RPMI7951 (cell line): ENCODE measurements around the gene RTN3. TPM values are rescaled to one million over a fixed set of nuclear protein-coding genes. Genes with fewer than 3 reads are reported as not detected.
"Not testable (repeated sequence)": the region's sequence is repeated elsewhere in the genome, so short reads cannot be mapped to it uniquely, and the experiment has no call there.

ENCODE experiments used
- DNase-seq: peaks from one replicate; pipeline ENCODE4 v3.0.0-alpha.2; 2012; ENCODE audit warnings: low read depth
- total RNA-seq: library from RNA; depleted of rRNA; stranded (reverse); fragments of >200 nt; shearing (Covaris generic); gene quantifications from 2 replicates; pipeline ENCODE4 v1.2.3, GENCODE V29; 2014

RTN3 gene
- total RNA-seq, 1 experiment from 2014 or later, result 114 TPM

DNA sequence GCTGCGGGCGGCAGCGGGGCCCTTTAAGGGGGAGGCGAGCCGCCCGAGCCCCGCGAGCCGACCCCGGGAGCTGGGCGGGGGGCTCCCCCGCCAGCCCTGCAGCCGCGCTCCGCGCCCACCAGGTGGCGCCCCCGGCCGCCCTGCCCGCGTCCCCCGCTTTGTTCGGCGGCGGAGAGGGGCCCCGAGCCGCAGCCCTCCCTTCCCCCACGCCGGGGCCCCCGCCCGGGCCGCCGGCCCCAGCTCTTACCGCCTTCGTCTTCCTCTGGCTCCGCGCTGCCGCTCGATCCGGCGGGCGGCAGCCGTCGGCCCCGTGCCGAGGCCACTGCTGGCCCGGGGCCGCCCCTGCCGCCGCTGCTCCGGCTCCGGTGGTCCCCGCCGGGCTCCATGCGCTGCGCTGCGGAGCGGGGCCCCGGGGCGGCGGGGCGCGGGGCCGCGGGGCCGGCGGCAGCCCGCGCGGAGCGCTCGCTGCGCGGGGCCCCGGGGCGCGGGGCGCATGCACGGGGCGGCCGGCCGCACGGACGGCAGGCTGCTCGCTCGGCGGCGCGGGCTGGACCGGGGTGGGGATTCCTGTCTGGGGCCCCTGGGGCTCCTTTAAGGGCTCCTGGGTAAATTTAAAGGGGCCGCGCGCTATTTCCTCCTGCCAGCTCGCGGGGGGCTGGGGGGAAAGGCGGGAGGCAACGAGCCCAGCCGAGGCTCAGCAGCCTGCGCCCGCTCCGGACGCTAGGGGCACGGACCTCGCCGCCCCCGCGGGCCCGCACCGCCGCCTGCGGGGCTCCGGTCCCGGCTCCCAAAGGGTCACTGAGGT, 87.1 kb downstream of the RTN3 start, which contains the start of gene ZFTA:
TSS of gene ZFTA (minus strand) at position 539 of the 805 bp plus-strand sequence. CDS start at position 386, 153 bp downstream.
- peak; percentile 72 for DNase-seq

DNA sequence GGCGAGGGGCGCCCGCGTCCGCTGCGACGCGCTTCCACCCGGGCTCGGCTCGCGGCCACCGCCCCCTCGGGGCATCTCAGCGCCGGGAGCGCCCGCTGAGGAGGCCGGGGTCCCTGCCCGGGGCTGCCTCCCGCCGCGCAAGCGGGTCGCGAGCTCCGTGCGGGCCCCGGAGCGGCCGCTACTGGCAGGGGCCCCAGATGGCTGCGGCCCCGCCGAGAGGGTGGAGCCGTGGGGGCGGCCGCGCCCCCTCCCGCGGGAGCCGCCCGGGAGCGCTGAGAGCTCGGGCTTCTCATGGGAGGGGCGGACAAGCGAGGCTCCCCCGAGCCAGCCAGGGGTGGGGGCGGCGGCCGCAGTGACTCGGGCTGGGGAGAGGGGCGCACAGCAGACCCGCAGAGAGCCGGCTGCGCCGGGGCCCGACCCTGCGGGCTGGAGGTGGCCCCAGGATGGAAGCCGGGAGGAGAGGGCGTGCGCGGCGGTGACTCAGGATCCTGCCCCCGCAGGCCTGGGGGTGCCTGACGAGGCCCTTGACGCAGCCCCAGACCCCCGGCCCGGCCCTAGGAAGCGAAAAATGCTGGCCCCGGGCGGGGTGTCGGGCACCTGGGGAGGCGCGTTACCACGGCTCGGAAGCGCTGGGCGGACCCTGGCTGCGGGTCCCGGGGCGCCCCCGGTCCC, 87.9 kb downstream of the RTN3 start:
- DNase-seq, result peak; percentile 50

DNA sequence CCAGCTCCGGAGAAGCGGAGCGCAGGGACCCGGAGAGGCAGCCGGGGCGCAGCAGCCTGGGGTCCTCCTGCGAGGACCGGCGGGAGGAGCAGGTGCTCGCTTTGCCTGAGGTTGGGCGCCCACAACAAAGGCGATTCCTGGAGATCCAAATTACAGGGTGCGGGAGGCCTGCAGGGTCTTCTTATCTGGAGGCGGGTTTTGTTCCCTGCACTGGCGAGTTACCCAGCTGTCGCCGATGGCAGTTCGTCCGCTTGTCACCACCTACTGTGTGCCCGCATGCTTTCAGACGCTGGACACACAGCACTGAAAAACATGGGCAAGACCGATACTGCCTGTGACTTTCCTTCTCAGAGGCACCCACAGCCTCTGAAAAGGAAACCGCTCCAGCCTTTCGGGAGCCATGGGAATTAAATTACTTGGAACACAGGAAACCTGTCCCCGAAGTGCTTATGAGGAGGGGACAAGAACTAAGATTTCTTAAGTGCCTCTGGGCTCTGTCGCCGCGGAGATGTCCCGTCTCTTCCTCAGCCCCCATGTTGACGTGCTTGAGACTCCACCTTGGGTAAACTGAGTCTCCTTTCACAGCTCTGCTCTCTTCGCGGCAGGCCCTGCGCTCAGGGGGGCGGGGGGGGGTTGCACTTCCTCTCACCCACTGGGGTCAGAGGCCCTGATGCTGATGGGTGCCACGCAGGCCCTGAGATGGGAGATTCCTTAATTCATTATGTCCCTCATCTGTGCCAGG, 88.6 kb downstream of the RTN3 start:
- DNase-seq, result no peak

DNA sequence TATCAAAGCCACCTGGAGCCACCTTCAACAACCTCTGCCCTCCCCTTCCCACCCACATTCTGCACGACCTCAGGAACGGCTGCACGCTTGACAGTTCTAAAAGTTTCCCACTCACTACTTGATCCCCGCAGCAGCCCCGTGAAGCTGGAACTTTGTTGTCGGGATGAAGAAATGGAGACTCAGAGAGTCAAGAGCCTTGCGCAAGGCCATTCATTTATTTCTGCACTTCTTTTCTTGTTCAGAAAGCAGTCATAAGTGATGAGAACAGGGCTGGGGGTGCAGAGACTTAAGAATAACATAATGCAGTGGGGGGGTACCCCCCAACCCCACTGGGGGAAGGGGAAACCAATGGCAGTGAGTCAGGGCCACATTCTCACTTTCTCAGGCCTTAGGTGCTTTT, 89.5 kb downstream of the RTN3 start:
- no peak for DNase-seq

DNA sequence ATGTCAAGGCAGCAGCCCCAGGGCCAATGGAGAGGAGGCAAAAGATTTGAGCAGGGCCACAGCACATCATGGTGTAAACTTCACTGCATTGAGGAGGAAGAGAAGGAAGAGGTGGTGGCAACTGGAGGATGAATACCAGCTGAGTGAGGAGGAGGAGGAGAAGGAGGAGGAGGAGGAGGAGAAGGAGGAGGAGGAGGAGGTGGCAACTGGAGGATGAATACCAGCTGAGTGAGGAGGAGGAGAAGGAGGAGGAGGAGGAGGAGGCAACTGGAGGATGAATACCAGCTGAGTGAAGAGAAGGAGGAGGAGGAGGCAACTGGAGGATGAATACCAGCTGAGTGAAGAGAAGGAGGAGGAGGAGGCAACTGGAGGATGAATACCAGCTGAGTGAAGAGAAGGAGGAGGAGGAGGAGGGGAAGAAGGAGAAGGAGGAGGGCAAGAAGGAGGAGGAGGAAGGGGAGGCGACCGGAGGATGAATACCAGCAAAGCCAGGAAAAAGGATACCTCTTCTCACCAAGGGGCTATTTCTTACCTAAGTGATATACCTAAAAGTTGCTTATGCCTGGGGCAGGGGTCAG, 90.5 kb downstream of the RTN3 start:
- DNase-seq, result not testable (repeated sequence)

DNA sequence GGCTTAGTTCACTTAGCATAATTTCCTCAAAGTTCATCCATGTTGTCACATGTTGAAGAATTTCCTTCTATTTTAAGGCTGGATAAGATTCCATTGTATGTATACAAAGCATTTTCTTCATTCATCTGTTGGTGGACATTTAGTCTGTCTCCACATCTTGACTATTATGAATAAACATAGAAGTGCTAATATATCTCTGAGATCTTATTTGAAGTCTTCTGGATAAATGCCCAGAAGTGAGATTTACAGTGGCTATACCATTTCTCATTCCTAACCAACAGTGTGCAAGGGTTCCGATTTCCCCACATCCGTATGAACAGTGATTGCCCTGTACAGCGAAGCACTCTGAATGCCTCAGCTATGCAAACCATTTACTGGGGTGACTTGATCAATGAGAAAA, 93.9 kb downstream of the RTN3 start:
- no peak for DNase-seq

DNA sequence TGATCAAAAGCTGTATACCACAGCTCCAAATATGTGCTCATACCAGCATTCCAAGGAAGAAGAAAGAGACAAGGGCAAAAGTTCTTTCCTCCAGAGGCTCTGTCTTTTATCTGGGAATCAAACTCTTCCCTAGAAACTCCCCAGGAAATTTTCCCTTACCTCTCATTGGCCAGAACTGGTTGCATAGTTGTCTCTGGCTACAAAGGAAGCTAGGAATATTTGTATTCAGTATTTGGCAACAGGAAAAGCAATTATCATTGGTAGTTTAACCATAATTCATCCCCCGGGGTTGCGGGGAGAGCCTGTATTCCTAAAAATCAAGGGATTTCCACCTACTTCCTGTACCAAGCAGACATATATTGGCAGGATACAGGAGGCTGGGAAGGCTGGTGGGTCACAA, 97.7 kb downstream of the RTN3 start:
- no peak for DNase-seq

DNA sequence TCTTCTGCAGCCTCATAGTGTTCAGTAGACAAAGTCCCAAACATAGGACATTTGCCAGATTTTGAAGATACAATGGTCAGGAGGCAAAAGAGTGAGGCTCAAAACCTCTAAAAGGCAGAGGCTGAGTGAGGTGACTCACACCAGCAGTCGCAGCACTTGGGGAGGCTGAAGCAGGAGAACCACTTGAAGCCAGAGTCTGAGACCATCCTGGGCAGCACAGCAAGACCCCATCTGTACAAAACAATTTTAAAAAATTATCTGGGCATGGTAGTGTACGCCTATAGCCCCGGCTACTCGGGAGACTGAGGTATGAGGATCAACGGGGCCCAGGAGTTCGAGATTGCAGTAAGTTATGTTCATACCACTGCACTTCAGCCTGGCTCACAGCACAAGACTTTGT, 101.4 kb downstream of the RTN3 start:
- DNase-seq, result no peak

DNA sequence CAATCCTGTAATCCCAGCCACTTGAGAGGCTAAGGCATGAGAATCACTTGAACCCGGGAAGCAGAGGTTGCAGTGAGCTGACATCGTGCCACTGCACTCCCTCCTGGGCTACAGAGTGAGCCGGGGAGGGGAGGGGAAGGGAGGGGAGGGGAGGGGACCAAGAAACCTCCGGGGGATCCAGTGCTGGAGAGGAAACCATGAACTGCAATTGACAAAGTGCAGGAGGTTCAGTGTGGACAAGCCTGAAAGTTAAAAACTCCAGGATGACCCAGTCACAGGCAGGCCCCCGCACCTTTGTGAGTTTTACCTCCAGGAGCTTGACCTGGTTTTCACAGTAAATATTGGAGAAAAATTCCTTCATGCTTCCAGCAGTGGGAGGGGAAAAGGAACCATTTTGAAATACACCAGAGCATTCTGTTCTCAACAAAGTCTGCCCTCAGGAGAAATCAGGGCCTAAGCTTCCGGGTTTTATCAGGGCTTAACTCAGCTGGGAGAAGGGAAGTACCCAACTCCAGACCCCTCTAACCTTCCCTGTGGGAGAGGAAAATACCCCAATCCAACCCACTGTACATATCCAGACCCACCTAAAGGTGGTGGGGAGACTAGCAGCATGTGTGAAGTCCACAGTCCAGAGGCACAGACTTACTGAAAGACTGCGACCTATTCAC, 102.8 kb downstream of the RTN3 start:
- no peak for DNase-seq

DNA sequence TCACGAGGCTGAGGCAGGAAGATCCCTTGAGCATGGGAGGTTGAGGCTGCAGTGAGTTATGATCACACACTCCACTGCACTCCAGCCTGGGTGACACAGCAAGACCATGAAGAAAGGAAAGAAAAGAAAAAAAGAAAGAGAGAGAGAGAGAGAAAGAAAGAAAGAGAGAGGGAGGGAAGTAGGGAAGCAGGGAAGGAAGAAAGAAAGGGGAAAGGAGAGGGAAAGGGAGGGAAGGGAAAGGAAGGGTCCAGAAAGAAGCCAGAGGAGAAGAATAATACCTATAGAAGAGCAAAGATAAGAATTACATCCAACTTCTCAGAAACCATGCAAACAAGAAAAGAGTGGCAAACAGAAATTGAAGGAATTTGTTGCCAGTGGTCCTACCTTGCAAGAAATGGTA, 104.5 kb downstream of the RTN3 start:
- DNase-seq, result no peak

DNA sequence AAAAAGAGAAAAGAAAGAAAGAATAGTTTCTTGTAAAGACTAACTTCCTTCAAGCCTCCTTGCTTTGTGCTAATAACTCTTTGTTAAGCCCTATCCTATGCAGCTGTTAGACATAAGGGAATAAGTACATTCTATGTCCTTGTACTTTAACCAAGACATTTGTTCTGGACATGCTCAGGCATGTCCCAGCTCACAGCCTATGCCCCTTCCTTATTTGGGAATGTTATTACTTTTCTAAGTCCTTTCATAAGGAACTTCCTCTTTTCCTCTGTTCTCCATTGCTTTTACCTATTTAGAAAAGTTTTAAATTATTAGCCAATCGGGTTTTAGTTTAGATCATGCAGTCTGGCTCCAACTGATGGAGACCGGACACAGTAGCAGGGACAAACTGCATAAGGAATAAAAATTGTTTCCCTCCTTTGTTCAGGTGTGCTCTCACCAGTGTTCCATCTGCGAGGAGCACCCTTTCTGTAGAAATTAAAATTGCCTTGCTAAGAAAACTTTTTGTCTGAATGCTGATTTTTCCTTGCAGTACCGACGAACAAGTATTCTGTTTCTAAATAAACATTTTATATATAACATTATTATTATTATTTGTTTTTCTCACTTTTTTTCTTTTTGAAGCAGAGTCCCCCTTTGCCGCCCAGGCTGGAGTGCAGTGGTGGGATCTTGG, 110.3 kb downstream of the RTN3 start:
- no peak for DNase-seq

DNA sequence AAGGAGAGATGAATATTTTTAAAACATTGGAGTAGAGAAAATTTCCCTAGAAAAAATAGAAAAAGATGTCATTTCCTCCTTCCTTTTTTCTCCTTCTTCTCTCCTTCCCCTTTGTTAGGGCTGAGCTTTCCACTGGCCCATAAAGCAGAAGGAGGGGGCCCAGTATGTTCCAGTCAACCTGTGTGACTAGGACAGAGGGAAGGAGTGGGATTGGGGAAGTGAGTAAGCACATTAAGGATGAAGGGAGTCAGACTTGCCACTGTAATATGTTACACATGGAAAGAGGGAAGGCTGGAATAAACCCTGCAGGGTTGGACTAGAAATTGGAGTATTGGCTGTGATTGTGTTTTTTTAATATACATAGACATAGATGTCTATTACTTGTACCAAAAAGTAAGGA, 111.9 kb downstream of the RTN3 start:
- no peak for DNase-seq

DNA sequence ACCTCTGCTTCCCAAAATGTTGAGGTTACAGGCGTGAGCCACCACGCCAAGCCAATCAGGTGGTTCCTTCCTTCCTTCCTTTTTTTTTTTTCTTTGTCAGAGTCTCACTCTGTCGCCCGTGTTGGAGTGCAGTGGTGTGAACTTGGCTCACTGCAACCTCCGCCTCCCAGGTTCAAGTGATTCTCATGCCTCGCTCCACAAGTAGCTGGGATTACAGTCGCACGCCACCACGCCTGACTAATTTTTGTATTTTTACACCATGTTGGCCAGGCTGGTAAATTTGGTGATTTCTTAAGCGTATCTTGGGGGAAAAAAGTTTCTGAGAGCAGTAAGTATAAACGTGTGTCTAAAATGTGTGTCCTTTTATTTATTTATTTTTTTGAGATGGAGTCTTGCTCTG, 113.8 kb downstream of the RTN3 start:
- DNase-seq, result no peak

DNA sequence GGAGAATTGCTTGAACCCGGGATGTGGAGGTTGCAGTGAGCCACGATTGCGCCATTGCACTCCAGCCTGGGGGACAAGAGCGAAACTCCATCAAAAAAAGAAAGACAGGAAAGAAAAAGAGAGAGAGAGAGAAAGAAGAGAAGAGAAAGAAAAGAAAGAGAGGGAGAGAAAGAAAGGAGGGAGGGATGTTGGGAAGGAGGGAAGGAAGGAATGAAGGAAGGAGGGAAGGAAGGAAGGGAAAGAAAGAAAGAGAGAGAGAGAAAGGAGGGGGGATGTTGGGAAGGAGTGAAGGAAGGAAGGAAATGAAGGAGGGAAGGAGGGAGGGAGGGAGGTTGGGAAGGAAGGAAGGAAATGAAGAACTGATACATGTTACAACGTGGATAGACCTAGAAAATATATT, 119.6 kb downstream of the RTN3 start:
- no peak for DNase-seq

DNA sequence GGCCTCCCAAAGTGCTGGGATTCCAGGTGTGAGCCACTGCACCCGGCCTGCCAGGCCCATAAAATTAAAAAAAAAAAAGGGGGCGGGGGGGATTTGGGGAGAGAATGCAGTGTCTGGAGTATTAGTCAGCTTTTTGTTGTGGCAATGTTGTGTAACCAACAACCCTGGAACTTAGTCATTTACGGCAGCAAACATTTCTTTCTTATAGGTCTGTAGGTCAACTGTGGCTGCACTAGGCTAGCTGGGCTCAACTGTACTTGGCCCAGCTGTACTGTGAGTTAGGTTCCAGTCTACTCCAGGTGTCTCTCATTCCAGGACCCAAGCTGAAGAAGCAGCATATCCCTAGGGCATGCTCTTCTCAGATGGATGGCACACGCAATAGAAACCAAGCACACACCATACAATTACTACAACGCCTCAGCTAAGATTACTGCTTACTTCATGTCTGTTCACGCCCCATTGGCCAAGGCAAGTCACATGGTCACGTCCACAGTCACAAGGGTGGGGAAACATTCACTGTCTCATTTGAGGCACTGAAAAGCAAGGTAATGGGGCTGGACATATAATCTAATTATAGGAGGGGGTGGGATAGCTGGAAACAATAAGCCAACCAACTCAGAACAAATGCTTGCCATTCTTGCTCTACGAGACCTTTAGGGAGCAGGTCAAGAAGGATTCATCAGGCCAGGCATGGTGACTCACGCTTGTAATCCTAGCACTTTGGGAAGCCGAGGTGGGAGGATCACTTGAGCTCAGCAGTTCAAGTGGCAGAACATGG, 121.5 kb downstream of the RTN3 start:
- peak; percentile 55 for DNase-seq

DNA sequence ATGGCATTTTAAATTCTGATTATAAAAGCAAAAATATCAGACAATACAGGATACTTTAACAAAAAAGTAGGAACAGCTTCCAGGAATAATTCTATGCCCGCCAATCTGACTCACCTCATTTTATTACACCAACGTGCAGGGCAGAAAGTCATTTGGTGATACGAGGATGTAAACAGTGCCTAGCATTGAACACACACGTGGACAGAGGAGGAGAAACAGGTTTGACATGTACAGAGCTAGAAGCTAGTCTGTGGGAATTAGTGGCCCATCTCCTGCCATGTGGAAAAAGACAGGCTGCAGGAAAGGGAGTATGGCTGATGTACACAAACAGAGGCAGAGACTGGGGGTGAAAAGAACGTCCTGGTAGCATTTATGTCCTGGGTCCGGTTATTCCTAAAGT, 123.0 kb downstream of the RTN3 start:
- DNase-seq, result no peak

DNA sequence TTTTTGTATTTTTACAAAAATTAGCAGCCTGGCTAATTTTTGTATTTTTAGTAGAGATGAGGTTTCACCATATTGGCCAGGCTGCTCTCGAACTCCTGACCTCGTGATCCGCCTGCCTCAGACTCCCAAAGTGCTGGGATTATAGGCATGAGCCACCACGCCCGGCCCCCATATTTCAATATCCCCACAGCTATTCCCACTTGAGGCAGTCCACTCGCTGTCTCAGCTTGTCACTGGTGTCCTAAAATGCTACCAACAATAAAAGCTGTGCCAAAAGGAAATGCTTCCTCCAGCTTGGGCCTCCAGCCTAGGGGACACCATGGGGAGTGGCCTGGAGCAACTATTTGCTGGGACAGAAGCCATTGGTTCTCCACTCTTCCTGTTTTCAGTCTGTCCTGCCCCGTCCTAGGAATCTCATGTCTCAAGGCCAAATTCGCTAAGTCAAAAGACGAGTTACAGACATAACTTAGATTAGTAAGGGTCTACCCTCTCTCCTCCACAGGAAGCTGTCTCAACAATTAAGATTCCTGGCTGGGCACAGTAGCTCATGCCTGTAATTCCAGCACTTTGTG, 124.6 kb downstream of the RTN3 start:
- no peak for DNase-seq
